ENCODE data around the gene FOXO6.

Gene FOXO6

GRCh38 chr1:41355761-41356160 lies 5.5 kb upstream of the FOXO6 start:
- H3K4me3 Mint-ChIP-seq: no peak overlapping the region
- H3K27me3 Mint-ChIP-seq: peaks cover 10% of the 10 kb centered on the region
- no peaks in the 10 kb centered on the region for H3K36me3 Mint-ChIP-seq (ENCODE audit: low read depth)
- no peak overlapping the region for H3K27ac Mint-ChIP-seq
- no peaks in the 10 kb centered on the region for H3K9me3 Mint-ChIP-seq
- H3K4me1 Mint-ChIP-seq (ENCODE audit: low read depth): peaks cover 4% of the 10 kb centered on the region

DNA sequence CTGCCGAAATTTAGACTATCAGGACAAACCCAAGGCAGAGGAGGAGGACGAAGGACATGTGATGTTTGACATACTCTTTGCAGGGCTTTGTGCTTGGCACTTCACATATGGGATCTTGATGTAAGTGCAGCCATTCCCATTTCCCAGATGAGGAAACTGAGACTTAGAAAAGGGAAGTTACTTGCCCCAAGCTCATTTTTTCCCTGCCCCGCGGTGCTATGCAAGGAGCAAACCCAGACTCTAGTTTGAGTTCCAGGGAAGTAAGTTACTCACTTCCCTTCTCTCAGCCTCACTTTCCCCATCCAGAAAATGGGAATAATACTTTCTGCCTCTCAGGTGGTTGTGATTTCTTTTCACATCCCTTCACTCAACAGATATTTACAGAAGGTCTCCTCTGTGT lies 4.5 kb upstream of the FOXO6 start:
- Mint-ChIP-seq H3K4me1 (ENCODE audit: low read depth) (peaks cover 4% of the 10 kb centered on the region), H3K4me3 (no peak overlapping the region), H3K27me3 (peaks cover 10% of the 10 kb centered on the region), H3K9me3 (no peaks in the 10 kb centered on the region), H3K36me3 (ENCODE audit: low read depth) (no peaks in the 10 kb centered on the region), H3K27ac (no peak overlapping the region)

DNA sequence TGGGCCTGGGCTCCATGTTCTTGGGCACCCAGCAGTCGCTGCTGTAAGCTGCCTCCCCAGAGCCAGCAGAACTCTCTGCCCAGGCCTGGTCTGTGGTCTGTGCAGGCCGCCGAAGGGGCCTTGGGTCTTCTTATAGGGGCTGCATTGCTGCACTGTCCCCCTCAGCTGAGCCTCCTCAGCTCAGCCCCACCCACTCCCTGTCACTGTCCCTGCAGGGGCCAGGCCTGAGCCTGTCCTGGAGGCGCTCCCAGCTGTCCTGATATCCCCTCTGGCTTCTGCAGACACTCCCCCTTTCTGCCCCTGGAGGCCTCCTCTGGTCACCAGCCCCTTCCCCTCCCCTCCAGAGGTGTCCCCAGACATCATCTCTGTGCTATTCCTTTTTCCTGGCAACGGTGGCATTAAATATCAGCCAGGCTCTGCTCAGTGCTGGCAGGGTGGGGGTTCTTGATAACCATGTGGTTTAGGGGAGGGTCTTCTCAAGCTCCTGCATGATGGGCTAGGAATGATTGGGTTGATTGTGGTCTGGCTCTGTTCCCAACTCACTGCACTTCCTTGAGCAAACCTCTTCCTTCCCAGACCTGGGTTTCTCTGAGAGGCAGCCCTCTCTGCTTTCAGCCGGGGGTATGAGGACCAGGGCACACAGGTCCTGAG lies 3.7 kb upstream of the FOXO6 start:
- H3K9me3 Mint-ChIP-seq: no peaks in the 10 kb centered on the region
- peaks cover 11% of the 10 kb centered on the region for H3K27me3 Mint-ChIP-seq
- no peaks in the 10 kb centered on the region for H3K36me3 Mint-ChIP-seq (ENCODE audit: low read depth)
- H3K27ac Mint-ChIP-seq: no peak overlapping the region
- H3K4me1 Mint-ChIP-seq (ENCODE audit: low read depth): peaks cover 7% of the 10 kb centered on the region
- H3K4me3 Mint-ChIP-seq: no peak overlapping the region

DNA sequence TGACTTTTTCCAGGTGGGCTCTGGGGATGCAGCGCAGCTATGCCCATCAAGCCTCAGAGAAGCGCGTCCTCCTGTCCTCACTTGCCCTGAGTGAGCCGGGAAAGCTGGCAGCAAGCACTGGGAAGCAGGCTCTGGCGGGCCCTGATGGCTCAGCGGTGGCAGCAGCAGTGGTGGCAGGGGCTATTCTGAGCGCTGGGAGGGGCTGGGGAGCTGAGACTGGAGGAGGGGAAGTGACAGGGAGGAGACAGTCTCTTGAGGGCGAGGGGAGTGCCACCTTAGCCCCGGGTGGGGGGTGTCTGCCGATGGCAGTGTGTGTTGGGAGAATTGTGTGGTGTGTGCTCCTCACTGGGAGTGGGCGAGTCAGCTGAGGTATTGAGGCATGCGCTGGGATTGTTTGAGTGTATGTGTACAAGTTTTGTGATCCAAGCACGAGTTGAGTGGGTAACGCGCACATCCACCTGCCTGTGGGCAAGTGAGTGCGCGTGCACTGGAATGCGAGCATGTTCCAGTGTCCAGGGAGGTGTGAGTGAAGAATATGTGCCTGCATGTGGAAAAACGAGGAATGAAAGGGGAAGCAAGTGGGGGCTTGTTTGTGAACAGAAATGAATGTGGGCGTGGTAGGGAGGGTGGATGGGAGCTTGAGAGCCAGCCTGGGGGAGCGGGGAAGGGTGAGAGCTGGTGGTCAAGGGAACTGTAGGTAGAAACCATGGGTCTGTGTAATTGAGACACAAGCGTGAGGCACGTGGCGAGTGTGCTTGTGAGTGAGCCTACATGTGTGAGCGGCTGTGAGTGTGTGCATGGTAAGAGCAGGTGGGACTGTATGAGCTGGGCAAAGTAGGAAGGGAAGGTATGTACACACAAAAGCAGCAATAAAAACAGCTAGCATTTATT lies 2.9 kb upstream of the FOXO6 start:
- Mint-ChIP-seq H3K27me3 (peaks cover 18% of the 10 kb centered on the region), H3K9me3 (no peaks in the 10 kb centered on the region), H3K4me3 (no peak overlapping the region), H3K36me3 (ENCODE audit: low read depth) (no peaks in the 10 kb centered on the region), H3K4me1 (ENCODE audit: low read depth) (peaks cover 9% of the 10 kb centered on the region), H3K27ac (peak overlapping the region; percentile 69)

- peaks cover 24% of the 10 kb centered on the region for H3K27me3 Mint-ChIP-seq
- no peaks in the 10 kb centered on the region for H3K9me3 Mint-ChIP-seq
- peak overlapping the region; percentile 69 for H3K27ac Mint-ChIP-seq
- H3K4me1 Mint-ChIP-seq (ENCODE audit: low read depth): peaks cover 6% of the 10 kb centered on the region
- H3K4me3 Mint-ChIP-seq: no peak overlapping the region
- no peaks in the 10 kb centered on the region for H3K36me3 Mint-ChIP-seq (ENCODE audit: low read depth)
Measured at GRCh38 chr1:41359211-41360073, 1.8 kb upstream of the FOXO6 start.

- peaks cover 32% of the 10 kb centered on the region for H3K27me3 Mint-ChIP-seq
- H3K27ac Mint-ChIP-seq: no peak overlapping the region
- H3K36me3 Mint-ChIP-seq (ENCODE audit: low read depth): no peaks in the 10 kb centered on the region
- H3K4me1 Mint-ChIP-seq (ENCODE audit: low read depth): peaks cover 6% of the 10 kb centered on the region
- peak overlapping the region; percentile 60 for H3K4me3 Mint-ChIP-seq
- H3K9me3 Mint-ChIP-seq: no peaks in the 10 kb centered on the region
Measured at GRCh38 chr1:41360074-41360785, 1.0 kb upstream of the FOXO6 start.

DNA sequence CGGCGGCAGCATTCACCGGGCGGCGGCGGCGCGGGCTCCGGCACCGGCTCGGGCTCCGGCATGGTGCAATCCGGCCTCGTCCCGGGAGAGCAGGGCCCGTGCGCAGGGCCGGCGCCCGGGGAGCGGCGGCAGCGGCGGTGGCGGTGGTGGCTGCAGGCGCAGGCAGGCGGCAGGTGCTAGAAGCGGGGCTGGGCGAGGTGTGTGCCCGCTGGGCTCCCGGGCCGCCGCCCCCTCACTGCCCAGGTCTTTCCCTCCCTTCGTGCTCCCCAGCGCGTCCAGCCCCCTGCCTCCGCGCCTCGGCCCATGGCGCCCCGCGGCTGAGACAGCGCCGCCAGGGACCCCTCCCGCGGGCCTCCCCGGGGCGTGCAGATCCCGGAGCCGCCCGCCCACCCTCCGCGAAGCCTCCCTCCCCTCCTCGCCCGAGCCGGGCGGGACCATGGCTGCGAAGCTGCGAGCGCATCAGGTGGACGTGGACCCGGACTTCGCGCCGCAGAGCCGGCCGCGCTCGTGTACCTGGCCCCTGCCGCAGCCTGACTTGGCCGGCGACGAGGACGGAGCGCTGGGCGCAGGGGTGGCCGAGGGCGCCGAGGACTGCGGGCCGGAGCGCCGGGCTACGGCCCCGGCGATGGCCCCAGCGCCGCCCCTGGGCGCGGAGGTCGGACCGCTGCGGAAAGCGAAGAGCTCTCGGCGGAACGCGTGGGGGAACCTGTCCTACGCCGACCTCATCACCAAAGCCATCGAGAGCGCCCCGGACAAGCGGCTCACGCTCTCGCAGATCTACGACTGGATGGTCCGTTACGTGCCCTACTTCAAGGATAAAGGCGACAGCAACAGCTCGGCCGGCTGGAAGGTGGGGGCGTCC lies 492 bp downstream of the FOXO6 start:
- peaks cover 12% of the 10 kb centered on the region for H3K4me1 Mint-ChIP-seq (ENCODE audit: low read depth)
- no peak overlapping the region for H3K4me3 Mint-ChIP-seq
- no peak overlapping the region for H3K27ac Mint-ChIP-seq
- no peaks in the 10 kb centered on the region for H3K9me3 Mint-ChIP-seq
- H3K27me3 Mint-ChIP-seq: peaks cover 34% of the 10 kb centered on the region
- H3K36me3 Mint-ChIP-seq (ENCODE audit: low read depth): no peaks in the 10 kb centered on the region

DNA sequence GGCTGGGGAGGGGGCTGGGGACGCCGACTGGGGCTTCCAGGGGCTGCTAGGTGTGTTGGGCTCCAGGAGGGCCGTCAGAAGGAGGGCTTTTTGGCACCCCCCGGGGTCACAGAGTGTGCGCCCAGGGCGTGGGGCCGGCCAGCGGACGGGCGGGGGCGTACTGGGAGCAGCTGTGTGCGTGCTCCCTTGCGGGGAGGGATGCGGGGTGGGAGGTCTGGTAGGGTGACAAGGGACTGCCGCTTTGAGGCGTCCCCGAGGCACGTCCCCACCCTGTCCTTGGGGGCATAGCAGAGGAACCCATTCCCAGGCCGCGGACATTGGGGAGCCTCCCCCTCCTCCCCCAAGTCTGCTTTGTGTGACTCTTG lies 1.1 kb downstream of the FOXO6 start:
- H3K4me3 Mint-ChIP-seq: no peak overlapping the region
- H3K27me3 Mint-ChIP-seq: peaks cover 38% of the 10 kb centered on the region
- no peaks in the 10 kb centered on the region for H3K9me3 Mint-ChIP-seq
- H3K36me3 Mint-ChIP-seq (ENCODE audit: low read depth): no peaks in the 10 kb centered on the region
- H3K27ac Mint-ChIP-seq: no peak overlapping the region
- H3K4me1 Mint-ChIP-seq (ENCODE audit: low read depth): peaks cover 17% of the 10 kb centered on the region

- Mint-ChIP-seq H3K9me3 (no peaks in the 10 kb centered on the region), H3K4me1 (ENCODE audit: low read depth) (peaks cover 19% of the 10 kb centered on the region), H3K4me3 (no peak overlapping the region), H3K27me3 (peaks cover 44% of the 10 kb centered on the region), H3K27ac (no peak overlapping the region), H3K36me3 (ENCODE audit: low read depth) (no peaks in the 10 kb centered on the region)
Measured at GRCh38 chr1:41362749-41363590, 1.7 kb downstream of the FOXO6 start.

GRCh38 chr1:41363591-41364320 lies 2.5 kb downstream of the FOXO6 start:
- no peak overlapping the region for H3K27ac Mint-ChIP-seq
- H3K4me3 Mint-ChIP-seq: no peak overlapping the region
- H3K9me3 Mint-ChIP-seq: no peaks in the 10 kb centered on the region
- peaks cover 41% of the 10 kb centered on the region for H3K27me3 Mint-ChIP-seq
- H3K36me3 Mint-ChIP-seq (ENCODE audit: low read depth): no peaks in the 10 kb centered on the region
- H3K4me1 Mint-ChIP-seq (ENCODE audit: low read depth): peaks cover 19% of the 10 kb centered on the region

DNA sequence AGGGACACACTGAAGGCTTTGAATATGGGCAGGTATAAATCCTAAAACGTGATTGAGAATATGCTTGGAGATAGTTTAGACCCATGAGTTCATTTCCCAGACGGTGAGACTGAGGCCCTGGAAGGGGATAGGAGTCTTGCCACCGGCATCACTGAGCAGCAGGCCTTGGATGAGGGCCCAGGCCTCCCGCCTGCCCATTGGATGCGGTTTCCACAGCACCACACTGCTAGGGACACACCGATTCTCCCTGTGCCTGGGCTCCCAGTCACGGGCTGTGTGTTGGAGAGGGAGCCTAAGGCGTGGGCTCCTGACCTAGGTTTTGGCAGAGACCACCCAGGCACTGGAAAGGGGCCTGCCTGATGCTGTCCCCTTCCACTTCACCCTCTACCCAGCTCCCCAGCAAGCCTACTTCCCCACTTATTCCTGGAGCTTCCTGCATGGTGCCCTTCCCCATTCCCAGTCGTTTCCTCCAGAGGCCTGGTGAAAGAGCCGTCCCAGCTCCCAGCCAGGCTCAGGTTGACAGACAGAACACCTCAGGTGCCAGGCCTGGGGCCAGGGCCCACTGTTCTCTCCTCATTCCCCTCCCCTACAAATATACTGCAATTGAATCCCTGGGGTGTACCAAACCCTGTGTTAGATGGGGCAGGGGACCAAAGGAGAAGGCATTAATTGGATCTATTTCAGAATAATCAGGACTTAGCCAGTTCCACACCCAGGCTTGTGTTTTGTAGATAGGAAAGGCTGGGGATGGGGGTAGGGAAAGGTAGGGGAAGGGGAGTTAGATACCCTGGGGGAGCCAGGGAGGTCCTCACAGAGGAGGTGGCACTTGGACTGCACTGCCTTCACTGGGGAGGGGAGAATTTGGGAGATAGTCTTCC lies 3.4 kb downstream of the FOXO6 start:
- H3K27ac Mint-ChIP-seq: no peak overlapping the region
- H3K9me3 Mint-ChIP-seq: no peaks in the 10 kb centered on the region
- H3K27me3 Mint-ChIP-seq: peaks cover 43% of the 10 kb centered on the region
- no peaks in the 10 kb centered on the region for H3K36me3 Mint-ChIP-seq (ENCODE audit: low read depth)
- peaks cover 19% of the 10 kb centered on the region for H3K4me1 Mint-ChIP-seq (ENCODE audit: low read depth)
- no peak overlapping the region for H3K4me3 Mint-ChIP-seq

DNA sequence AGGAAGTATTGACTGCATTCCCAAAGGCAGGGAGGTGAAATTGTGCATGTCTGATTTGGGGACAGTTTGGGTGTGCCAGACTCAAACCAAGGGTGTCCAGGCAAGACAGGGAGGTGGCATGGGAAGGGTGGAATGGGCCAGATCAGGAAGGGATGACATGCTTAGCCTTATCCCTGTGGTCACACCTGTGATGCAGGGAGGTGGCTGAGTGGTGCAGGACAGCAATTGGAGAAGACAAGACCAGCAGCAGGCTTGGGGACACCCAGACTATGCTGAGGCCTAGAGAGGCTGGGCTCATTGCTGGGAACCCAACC lies 4.0 kb downstream of the FOXO6 start:
- Mint-ChIP-seq H3K27me3 (peaks cover 43% of the 10 kb centered on the region), H3K36me3 (ENCODE audit: low read depth) (no peaks in the 10 kb centered on the region), H3K9me3 (no peaks in the 10 kb centered on the region), H3K4me3 (no peak overlapping the region), H3K27ac (no peak overlapping the region), H3K4me1 (ENCODE audit: low read depth) (peaks cover 19% of the 10 kb centered on the region)

All from stimulated activated naive CD8-positive, alpha-beta T cell treated with anti-CD3 and anti-CD28 coated beads, Interleukin-15, Interleukin-2, amounts not matched to agents 100 ng/mL and 50 ng/mL, for 24 hours (primary cell).